CD8-positive, alpha-beta memory T cell (primary cell): ENCODE results near the gene PTPRT. TPM values are rescaled to one million over a fixed set of nuclear protein-coding genes. Genes with fewer than 3 reads are reported as not detected.

Experiments used
- CTCF ChIA-PET: fragments of 350-600 bp; sonication (Branson Sonifier 250); formaldehyde crosslinking; loops from one replicate; lab custom pipeline; 2021; ENCODE audit warnings: antibody characterized with exemption; lab: Charles Lee
- POLR2A ChIA-PET: fragments of 350-600 bp; sonication (Branson Sonifier 250); formaldehyde crosslinking; loops from one replicate; lab custom pipeline; 2021; ENCODE audit warnings: antibody characterized with exemption; lab: Charles Lee
- DNase-seq, 5 donors: peaks; one replicate each; pipeline versions ENCODE4 v3.0.0 to v3.0.0-alpha.2; 2020 to 2022; ENCODE audit warnings: mixed read lengths in 1 of 5
- H3K27ac ChIP-seq: one replicate; pipeline ENCODE4 v1.7.0; 2013; ENCODE audit warnings: low read depth, mild to moderate bottlenecking, low read length, moderate library complexity
- H3K27me3 ChIP-seq: 2 replicates; pipeline ENCODE4 v1.7.0; 2013; ENCODE audit warnings: low read length, mild to moderate bottlenecking; ENCODE audit not compliant: insufficient read depth, poor library complexity, severe bottlenecking
- H3K36me3 ChIP-seq: 2 replicates; pipeline ENCODE4 v1.7.0; 2013; ENCODE audit warnings: mild to moderate bottlenecking, low read length, moderate library complexity; ENCODE audit not compliant: insufficient read depth
- H3K4me1 ChIP-seq: 2 replicates; pipeline ENCODE4 v1.7.0; 2013; ENCODE audit warnings: mild to moderate bottlenecking, low read length, moderate library complexity; ENCODE audit not compliant: insufficient read depth
- H3K4me3 ChIP-seq: 2 replicates; pipeline ENCODE4 v1.7.0; 2013; ENCODE audit warnings: mild to moderate bottlenecking, low read length
- H3K9me3 ChIP-seq: 2 replicates; pipeline ENCODE4 v1.7.0; 2013; ENCODE audit warnings: mild to moderate bottlenecking, low read length
- H3K27ac Mint-ChIP-seq, 8 donors: one replicate each; pipeline ENCODE4 v1.8.0; 2020 to 2021; ENCODE audit warnings: mixed read lengths in 8 of 8, mild to moderate bottlenecking in 6 of 8, inconsistent platforms in 3 of 8, moderate library complexity in 3 of 8
- H3K27me3 Mint-ChIP-seq, 2 donors: one replicate each; pipeline ENCODE4 v1.8.0; 2020 to 2021; ENCODE audit warnings: mixed read lengths in 2 of 2, mild to moderate bottlenecking in 1 of 2, moderate library complexity in 1 of 2
- H3K36me3 Mint-ChIP-seq, 3 donors: one replicate each; pipeline ENCODE4 v1.8.0; 2020 to 2021; ENCODE audit warnings: mixed read lengths in 3 of 3, inconsistent platforms in 1 of 3, mild to moderate bottlenecking in 1 of 3
- H3K4me1 Mint-ChIP-seq, 3 donors: one replicate each; pipeline ENCODE4 v1.8.0; 2020 to 2021; ENCODE audit warnings: mixed read lengths in 3 of 3, inconsistent platforms in 1 of 3, mild to moderate bottlenecking in 1 of 3
- H3K4me3 Mint-ChIP-seq, 7 donors: one replicate each; pipeline ENCODE4 v1.8.0; 2020 to 2021; ENCODE audit warnings: mixed read lengths in 7 of 7, mild to moderate bottlenecking in 6 of 7, moderate library complexity in 4 of 7, inconsistent platforms in 2 of 7
- H3K9me3 Mint-ChIP-seq, 5 donors: one replicate each; pipeline ENCODE4 v1.8.0; 2020 to 2022; ENCODE audit warnings: mixed read lengths in 5 of 5, mild to moderate bottlenecking in 3 of 5, moderate library complexity in 2 of 5, inconsistent platforms in 1 of 5
- polyA plus RNA-seq: library from polyadenylated mRNA; unstranded; fragments of 300-500 nt; fragmentation: Illumina TruSeq; gene quantifications from one replicate; pipeline ENCODE4 v1.2.3, GENCODE V29; 2021
- total RNA-seq, 2 experiments: library from RNA; stranded (reverse); gene quantifications; one replicate each; pipeline ENCODE4 v1.2.3, GENCODE V29; 2021

PTPRT gene
- total and polyA plus RNA-seq, 3 experiments from 2014 or later, result not detected

DNA sequence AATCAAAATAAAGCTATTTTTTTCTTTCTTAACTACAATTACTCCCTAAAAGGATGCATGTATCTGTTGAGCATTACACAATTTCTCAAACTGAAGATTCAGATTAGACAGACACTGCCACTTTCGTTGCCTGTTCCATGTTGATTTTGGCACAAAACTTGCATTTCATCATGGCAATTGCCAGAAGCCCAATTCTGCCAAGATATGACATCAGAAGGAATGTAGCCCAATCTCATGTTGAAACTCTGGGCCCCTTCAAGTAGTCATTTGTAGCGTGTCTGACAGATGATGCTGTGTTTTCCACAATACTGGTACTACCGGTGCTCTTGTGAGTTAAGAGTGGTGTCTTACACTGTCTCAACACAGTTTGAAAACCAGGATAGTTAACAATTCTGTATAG is 705.4 kb downstream of the PTPRT start:
- Histone ChIP-seq H3K27me3 (no peaks in the 10 kb centered on the region), H3K4me1 (no peaks in the 10 kb centered on the region), H3K4me3 (no peak overlapping the region), H3K9me3 (no peaks in the 10 kb centered on the region), H3K36me3 (no peaks in the 10 kb centered on the region), H3K27ac (no peak overlapping the region)
- H3K27me3 Mint-ChIP-seq, result peaks cover 0 to 1% of the 10 kb centered on the region in 2 donors
- no peak for DNase-seq
- CTCF ChIA-PET, result no interaction called here
- H3K4me1 Mint-ChIP-seq, result no peaks in the 10 kb centered on the region
- no peaks in the 10 kb centered on the region for H3K36me3 Mint-ChIP-seq
- no peak overlapping the region for H3K4me3 Mint-ChIP-seq
- peaks cover 0 to 6% (median 0%) of the 10 kb centered on the region in 5 donors for H3K9me3 Mint-ChIP-seq
- POLR2A ChIA-PET, result no interaction called here
- no peak overlapping the region for H3K27ac Mint-ChIP-seq

DNA sequence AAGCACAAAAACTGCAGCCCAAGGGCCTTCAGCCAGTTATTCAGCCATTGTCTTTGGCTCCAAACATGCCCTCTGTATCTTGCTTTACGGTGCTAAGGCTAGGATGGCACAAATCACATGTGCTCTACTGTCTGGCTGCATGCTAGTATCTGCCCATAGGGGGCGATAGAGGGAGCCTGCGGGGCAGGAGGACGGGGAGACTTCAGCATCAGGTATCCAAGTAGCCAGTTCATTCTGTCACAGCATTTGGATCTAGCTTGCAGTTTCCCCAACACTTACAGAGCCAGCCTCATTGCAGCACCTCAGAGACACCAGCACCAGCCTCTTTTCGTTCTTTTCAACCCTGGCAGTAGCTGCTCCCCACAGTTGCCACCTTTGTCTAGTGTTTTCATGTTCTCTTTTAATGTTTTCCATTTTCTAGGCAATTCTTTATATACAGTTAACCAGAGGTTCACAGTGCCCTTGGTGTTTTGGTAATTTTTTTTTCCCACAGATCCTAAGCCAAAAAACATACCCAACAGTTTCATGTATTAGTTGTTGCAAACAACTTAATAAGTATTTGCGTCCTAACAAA is 705.9 kb downstream of the PTPRT start:
- H3K27me3 Mint-ChIP-seq, result peaks cover 0 to 1% of the 10 kb centered on the region in 2 donors
- ChIA-PET CTCF (no interaction called here), POLR2A (no interaction called here)
- no peak for DNase-seq
- no peaks in the 10 kb centered on the region for H3K36me3 ChIP-seq
- H3K4me3 Mint-ChIP-seq, result no peak overlapping the region
- H3K27ac Mint-ChIP-seq, result no peak overlapping the region
- no peaks in the 10 kb centered on the region for H3K4me1 Mint-ChIP-seq
- no peaks in the 10 kb centered on the region for H3K4me1 ChIP-seq
- no peaks in the 10 kb centered on the region for H3K36me3 Mint-ChIP-seq
- H3K4me3 ChIP-seq, result no peak overlapping the region
- H3K27me3 ChIP-seq, result no peaks in the 10 kb centered on the region
- H3K9me3 ChIP-seq, result no peaks in the 10 kb centered on the region
- no peak overlapping the region for H3K27ac ChIP-seq
- peaks cover 0 to 6% (median 0%) of the 10 kb centered on the region in 5 donors for H3K9me3 Mint-ChIP-seq

DNA sequence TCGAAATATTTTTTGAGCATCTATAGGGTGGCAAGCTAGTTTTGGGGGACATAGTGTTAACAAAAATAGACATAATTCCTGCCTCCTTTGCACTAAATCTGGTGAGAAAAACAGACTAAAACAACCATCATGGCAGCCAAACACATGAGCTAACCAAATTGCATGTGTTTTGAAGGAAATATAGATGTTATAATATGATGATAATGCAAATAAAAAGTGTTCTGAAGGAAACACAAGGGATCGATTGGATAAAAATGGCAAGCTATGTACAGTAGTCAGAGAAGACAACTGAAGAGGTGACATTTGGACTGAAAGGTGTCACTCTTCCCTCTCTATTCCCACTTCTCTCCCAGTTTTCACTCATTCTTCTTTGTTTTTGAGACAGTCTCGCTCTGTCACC is 706.9 kb downstream of the PTPRT start:
- peaks cover 0 to 1% of the 10 kb centered on the region in 2 donors for H3K27me3 Mint-ChIP-seq
- H3K4me3 Mint-ChIP-seq, result no peak overlapping the region
- H3K36me3 ChIP-seq, result no peaks in the 10 kb centered on the region
- ChIA-PET CTCF (no interaction called here), POLR2A (no interaction called here)
- H3K4me1 Mint-ChIP-seq, result no peaks in the 10 kb centered on the region
- no peak overlapping the region for H3K27ac ChIP-seq
- no peak for DNase-seq
- no peaks in the 10 kb centered on the region for H3K4me1 ChIP-seq
- no peak overlapping the region for H3K27ac Mint-ChIP-seq
- H3K4me3 ChIP-seq, result no peak overlapping the region
- no peaks in the 10 kb centered on the region for H3K27me3 ChIP-seq
- H3K9me3 Mint-ChIP-seq, result peaks cover 0 to 6% (median 3%) of the 10 kb centered on the region in 5 donors
- H3K9me3 ChIP-seq, result no peaks in the 10 kb centered on the region
- no peaks in the 10 kb centered on the region for H3K36me3 Mint-ChIP-seq

DNA sequence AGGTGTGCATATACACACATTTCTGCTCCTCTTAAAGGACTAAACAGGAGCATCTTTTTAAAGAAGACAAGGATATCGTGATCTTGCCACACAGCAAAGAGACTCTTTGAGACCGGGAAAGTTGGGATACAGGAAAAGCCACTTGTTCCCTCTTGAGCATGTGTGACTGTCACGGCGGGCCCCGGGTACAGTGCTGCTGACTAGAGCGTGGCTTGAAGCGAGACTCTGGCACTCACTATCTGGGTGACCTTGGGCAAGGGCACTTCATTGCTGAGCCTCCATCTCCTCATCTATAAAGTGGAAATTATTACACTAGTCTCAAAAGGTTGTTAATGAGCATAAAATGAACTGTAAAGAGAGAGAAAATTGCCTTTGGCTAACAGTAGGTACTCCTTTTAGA is 713.9 kb downstream of the PTPRT start:
- POLR2A ChIA-PET, result no interaction called here
- Mint-ChIP-seq H3K36me3 (no peaks in the 10 kb centered on the region), H3K9me3 (peaks cover 0 to 5% (median 3%) of the 10 kb centered on the region in 5 donors)

DNA sequence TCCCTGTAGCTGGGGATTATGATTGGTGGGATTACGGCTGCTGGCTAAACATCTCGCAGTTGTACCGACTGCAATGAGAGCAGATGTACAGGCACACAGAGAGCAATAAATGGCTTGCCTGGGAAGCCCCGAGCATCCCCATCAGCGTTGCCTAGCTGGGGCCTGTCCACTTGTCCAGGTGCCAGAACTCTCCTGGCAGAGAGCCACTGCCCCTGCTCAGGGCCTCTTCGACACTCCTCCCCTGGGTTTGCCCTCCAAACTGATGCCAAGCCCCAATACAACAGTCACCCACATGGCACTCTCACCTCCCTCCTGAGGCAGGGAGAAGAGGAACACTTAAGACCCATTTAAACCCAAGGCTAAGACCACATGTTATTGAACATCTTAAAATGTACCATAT is 715.1 kb downstream of the PTPRT start:
- ChIA-PET CTCF (no interaction called here), POLR2A (no interaction called here)
- DNase-seq, result no peak
- no peak overlapping the region for H3K27ac Mint-ChIP-seq
- H3K9me3 Mint-ChIP-seq, result peaks cover 0 to 6% (median 4%) of the 10 kb centered on the region in 5 donors
- no peak overlapping the region for H3K4me3 Mint-ChIP-seq
- H3K27me3 ChIP-seq, result no peaks in the 10 kb centered on the region
- H3K4me3 ChIP-seq, result no peak overlapping the region
- no peaks in the 10 kb centered on the region for H3K27me3 Mint-ChIP-seq
- H3K4me1 Mint-ChIP-seq, result no peaks in the 10 kb centered on the region
- H3K27ac ChIP-seq, result no peak overlapping the region
- no peaks in the 10 kb centered on the region for H3K36me3 ChIP-seq
- H3K9me3 ChIP-seq, result no peaks in the 10 kb centered on the region
- H3K4me1 ChIP-seq, result no peaks in the 10 kb centered on the region
- no peaks in the 10 kb centered on the region for H3K36me3 Mint-ChIP-seq

More for the DNA sequence above, 713.9 kb downstream of the PTPRT start:
- Mint-ChIP-seq H3K27ac (no peak overlapping the region), H3K4me1 (no peaks in the 10 kb centered on the region), H3K27me3 (no peaks in the 10 kb centered on the region), H3K4me3 (no peak overlapping the region)
- no peak for DNase-seq
- no peaks in the 10 kb centered on the region for H3K9me3 ChIP-seq
- no peaks in the 10 kb centered on the region for H3K27me3 ChIP-seq
- H3K36me3 ChIP-seq, result no peaks in the 10 kb centered on the region
- H3K4me3 ChIP-seq, result no peak overlapping the region
- no peaks in the 10 kb centered on the region for H3K4me1 ChIP-seq
- CTCF ChIA-PET, result no interaction called here
- H3K27ac ChIP-seq, result no peak overlapping the region

DNA sequence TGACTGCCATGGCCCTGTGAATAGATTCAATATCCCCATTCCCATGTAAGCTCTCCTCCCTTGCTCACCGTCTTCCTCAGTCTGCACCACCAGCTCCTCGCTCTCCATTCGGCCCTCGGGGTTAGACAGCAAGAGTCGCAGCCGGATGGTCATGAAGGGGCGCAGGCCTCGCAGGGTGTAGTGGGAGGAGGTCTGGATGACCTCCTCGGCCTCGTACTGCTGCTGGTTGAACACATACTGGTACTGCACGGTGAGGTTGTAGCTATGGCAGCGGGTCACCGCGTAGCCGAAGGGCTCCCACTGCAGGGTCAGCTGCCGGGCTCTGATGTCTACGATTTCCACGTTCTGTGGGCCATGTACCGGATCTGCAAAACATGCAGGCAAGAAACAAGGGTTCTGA is 717.5 kb downstream of the PTPRT start:
- Mint-ChIP-seq H3K27ac (no peak overlapping the region), H3K27me3 (no peaks in the 10 kb centered on the region), H3K9me3 (peaks cover 0 to 8% (median 6%) of the 10 kb centered on the region in 5 donors), H3K36me3 (no peaks in the 10 kb centered on the region), H3K4me3 (no peak overlapping the region), H3K4me1 (no peaks in the 10 kb centered on the region)
- DNase-seq, result no peak
- H3K4me1 ChIP-seq, result no peaks in the 10 kb centered on the region
- no peaks in the 10 kb centered on the region for H3K36me3 ChIP-seq
- H3K27ac ChIP-seq, result no peak overlapping the region
- no peaks in the 10 kb centered on the region for H3K9me3 ChIP-seq
- CTCF ChIA-PET, result interaction anchor here (1.0 kb wide), 1 partner anchor 13 kb away, joined by 3 read pairs; no protein-coding TSS in a partner anchor
- POLR2A ChIA-PET, result no interaction called here
- no peaks in the 10 kb centered on the region for H3K27me3 ChIP-seq
- H3K4me3 ChIP-seq, result no peak overlapping the region

DNA sequence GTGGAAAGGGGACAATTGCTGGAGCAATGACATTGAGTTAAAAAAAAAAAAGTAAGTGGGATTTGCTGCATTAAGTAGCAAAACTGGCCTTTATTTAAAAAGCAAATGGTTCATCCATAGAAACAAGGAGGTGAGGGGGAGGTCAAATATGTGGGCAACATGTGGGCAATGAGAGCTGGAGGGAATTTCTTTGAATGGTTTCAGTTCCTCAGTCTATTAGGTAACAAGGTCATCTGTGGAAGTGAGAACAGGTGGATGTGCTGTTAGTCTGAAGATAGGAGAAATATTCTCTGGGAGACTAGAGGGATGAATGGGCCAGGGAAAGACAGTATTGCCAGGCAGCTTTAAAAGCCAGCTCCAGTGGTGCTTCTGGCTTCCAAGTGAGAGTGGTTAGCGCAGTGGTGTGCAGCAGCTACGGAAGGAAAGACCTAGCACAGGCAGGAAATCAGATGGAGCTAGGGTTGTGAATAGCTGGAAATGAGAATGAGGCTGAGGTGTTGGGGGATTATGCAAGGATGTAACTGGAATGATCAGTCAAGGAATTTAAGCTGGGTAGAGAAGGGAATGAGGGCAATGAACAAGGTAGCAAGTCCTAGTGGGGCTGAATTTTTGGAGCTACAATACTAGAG is 727.6 kb downstream of the PTPRT start:
- Mint-ChIP-seq H3K27me3 (no peaks in the 10 kb centered on the region), H3K9me3 (peaks cover 4 to 14% (median 10%) of the 10 kb centered on the region in 5 donors), H3K4me3 (no peak overlapping the region), H3K27ac (no peak overlapping the region), H3K4me1 (no peaks in the 10 kb centered on the region), H3K36me3 (no peaks in the 10 kb centered on the region)
- no peaks in the 10 kb centered on the region for H3K4me1 ChIP-seq
- no peak overlapping the region for H3K27ac ChIP-seq
- H3K27me3 ChIP-seq, result no peaks in the 10 kb centered on the region
- H3K9me3 ChIP-seq, result no peaks in the 10 kb centered on the region
- CTCF ChIA-PET, result no interaction called here
- no peaks in the 10 kb centered on the region for H3K36me3 ChIP-seq
- H3K4me3 ChIP-seq, result no peak overlapping the region
- no peak for DNase-seq
- POLR2A ChIA-PET, result no interaction called here

DNA sequence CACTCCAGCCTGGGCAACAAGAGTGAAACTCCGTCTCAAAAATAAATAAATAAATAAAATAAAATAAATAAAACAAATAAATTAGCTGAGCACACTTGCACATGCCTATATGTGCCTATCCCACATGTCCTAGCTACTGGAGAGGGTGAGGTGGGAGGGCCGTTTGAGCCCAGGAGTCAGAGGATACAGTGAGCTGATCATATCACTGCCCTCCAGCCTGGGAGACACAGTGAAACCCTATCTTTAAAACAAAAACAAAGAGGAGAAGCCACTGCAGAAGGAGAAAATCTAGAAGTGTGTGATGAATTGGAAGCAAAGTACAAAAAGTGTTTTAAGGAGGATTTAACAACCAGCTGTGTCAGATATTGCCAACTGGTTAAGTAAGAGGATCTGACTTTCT is 728.4 kb downstream of the PTPRT start:
- CTCF ChIA-PET, result no interaction called here
- Histone ChIP-seq H3K27ac (no peak overlapping the region), H3K9me3 (no peaks in the 10 kb centered on the region), H3K4me3 (no peak overlapping the region), H3K27me3 (no peaks in the 10 kb centered on the region), H3K36me3 (no peaks in the 10 kb centered on the region), H3K4me1 (no peaks in the 10 kb centered on the region)
- Mint-ChIP-seq H3K27me3 (no peaks in the 10 kb centered on the region), H3K4me3 (no peak overlapping the region), H3K9me3 (peaks cover 4 to 14% (median 10%) of the 10 kb centered on the region in 5 donors), H3K36me3 (no peaks in the 10 kb centered on the region), H3K4me1 (no peaks in the 10 kb centered on the region), H3K27ac (no peak overlapping the region)
- DNase-seq, result no peak
- POLR2A ChIA-PET, result no interaction called here
